Lower leg skin (tissue), 4 donors: ENCODE results near the gene GDPD3. TPM values are rescaled to one million over a fixed set of nuclear protein-coding genes. Genes with fewer than 3 reads are reported as not detected.

Source experiments
- DNase-seq, 2 donors: peaks; one replicate each; pipeline ENCODE4 v3.0.0-alpha.2; 2019; ENCODE audit warnings: low spot score in 2 of 2
- H3K4me3 ChIP-seq: fragments of 200-600 bp; sonication (generic); 2 replicates; pipeline ENCODE4 v1.5.1; 2017; ENCODE audit warnings: mild to moderate bottlenecking, low read depth; ENCODE audit not compliant: poor library complexity, severe bottlenecking
- POLR2A ChIP-seq, 2 donors: fragments of 450-650 bp; IDR thresholded peaks; one replicate each; pipeline ENCODE4 v1.6.1; 2016 to 2017; ENCODE audit warnings: antibody characterized with exemption in 2 of 2, mild to moderate bottlenecking in 1 of 2, moderate library complexity in 1 of 2
- WGBS, 2 donors: methylation state at CpG; one replicate each; pipeline ENCODE4 v1.1.5; 2018; 5-methylcytosine and 5-hydroxymethylcytosine counted together
- intact Hi-C: fragments of 100-400 bp; cut with DNase I; formaldehyde crosslinking; loops from one replicate; pipeline ENCODE4 v1.15.0; 2023; ENCODE audit warnings: low total_unique reads
- total RNA-seq, 4 donors: library from RNA; depleted of rRNA; stranded (reverse); fragments of >200 nt; gene quantifications; one replicate each; pipeline ENCODE4 v1.1.0, GENCODE V29; 2016
- TF ChIP-seq, protein P1 (sequence below), 3 donors: fragments of 450-650 bp; IDR thresholded peaks; one replicate each; pipeline ENCODE4 v1.5.1; 2016; ENCODE audit warnings: antibody characterized with exemption in 3 of 3, mild to moderate bottlenecking in 3 of 3, moderate library complexity in 2 of 3

Gene GDPD3
- total RNA-seq, 4 donors from 2014 or later: 7.4 to 15.2 (median 11.6) TPM

GRCh38 chr16:30110661-30111060, 2.7 kb downstream of the GDPD3 start:
- no peak overlapping the region for H3K4me3 ChIP-seq
- no peak for TF ChIP-seq POLR2A (IDR thresholded peaks at IDR 0.05)
- TF ChIP-seq, protein P1, sequence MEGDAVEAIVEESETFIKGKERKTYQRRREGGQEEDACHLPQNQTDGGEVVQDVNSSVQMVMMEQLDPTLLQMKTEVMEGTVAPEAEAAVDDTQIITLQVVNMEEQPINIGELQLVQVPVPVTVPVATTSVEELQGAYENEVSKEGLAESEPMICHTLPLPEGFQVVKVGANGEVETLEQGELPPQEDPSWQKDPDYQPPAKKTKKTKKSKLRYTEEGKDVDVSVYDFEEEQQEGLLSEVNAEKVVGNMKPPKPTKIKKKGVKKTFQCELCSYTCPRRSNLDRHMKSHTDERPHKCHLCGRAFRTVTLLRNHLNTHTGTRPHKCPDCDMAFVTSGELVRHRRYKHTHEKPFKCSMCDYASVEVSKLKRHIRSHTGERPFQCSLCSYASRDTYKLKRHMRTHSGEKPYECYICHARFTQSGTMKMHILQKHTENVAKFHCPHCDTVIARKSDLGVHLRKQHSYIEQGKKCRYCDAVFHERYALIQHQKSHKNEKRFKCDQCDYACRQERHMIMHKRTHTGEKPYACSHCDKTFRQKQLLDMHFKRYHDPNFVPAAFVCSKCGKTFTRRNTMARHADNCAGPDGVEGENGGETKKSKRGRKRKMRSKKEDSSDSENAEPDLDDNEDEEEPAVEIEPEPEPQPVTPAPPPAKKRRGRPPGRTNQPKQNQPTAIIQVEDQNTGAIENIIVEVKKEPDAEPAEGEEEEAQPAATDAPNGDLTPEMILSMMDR (IDR thresholded peaks at IDR 0.05): no peak
- intact Hi-C loops: no loop called here
- no peak for DNase-seq
- 66 to 71% methylated on average over 7 of the region's 7 CpGs for WGBS, 2 donors

- no peak for DNase-seq
- no peak for TF ChIP-seq POLR2A (IDR thresholded peaks at IDR 0.05)
- TF ChIP-seq, protein P1 (IDR thresholded peaks at IDR 0.05): no peak
- no peak overlapping the region for H3K4me3 ChIP-seq
- intact Hi-C loops: no loop called here
- WGBS, 2 donors: 90 to 95% methylated on average over 14 of the region's 15 CpGs
Observed at GRCh38 chr16:30108059-30108850, 5.1 kb downstream of the GDPD3 start.

DNA sequence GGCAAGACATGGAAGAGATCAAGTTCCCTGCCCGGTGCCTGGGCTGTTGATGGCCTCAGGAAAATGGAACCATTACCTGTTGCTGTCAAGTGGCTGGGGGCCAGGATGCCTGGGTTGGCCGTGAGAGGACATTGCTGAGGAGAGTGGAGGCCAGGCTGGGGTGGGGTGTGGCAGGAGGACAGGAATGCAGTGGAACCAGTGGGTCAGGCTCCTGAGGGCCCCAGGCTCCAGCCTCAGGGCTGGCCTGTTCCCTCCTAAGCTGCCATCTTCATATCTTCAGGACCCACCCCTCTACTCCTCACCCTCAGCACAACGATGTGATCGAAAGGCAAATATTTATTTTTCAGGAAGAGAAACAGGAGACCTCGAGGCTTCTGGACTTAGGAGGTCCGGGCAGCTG, 8.8 kb downstream of the GDPD3 start:
- 75 to 80% methylated on average over 6 of the region's 6 CpGs for WGBS, 2 donors
- no peak overlapping the region for H3K4me3 ChIP-seq
- TF ChIP-seq, protein P1 (IDR thresholded peaks at IDR 0.05): no peak
- no peak for TF ChIP-seq POLR2A (IDR thresholded peaks at IDR 0.05)
- intact Hi-C loops: no loop called here
- DNase-seq: no peak

DNA sequence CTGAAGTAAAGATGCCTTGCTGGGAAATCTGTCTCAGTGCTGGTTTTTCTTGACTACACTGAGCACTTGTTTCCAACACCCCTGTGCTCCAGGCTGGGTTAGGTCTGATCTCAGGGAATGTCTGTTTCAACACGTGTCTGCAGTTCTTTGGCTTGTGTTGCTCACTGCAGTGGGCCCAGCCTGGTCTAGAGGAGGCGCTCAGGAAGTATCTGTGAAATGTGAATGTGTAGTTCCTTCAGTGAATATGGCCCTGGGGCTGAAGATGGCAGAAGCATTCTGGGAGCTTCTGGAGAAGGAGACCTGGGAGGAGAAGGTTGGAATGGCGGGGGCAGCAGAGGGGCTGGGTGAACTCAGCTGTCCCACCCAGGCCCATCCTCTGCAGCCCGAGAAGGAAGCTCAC, 9.2 kb downstream of the GDPD3 start:
- no peak overlapping the region for H3K4me3 ChIP-seq
- TF ChIP-seq, protein P1 (IDR thresholded peaks at IDR 0.05): no peak
- no peak for TF ChIP-seq POLR2A (IDR thresholded peaks at IDR 0.05)
- intact Hi-C loops: no loop called here
- 79 to 80% methylated on average over 4 of the region's 4 CpGs for WGBS, 2 donors
- no peak for DNase-seq

GRCh38 chr16:30096862-30097563, 16.3 kb downstream of the GDPD3 start:
- no peak overlapping the region for H3K4me3 ChIP-seq
- DNase-seq: no peak
- TF ChIP-seq POLR2A (IDR thresholded peaks at IDR 0.05): no peak
- TF ChIP-seq, protein P1 (IDR thresholded peaks at IDR 0.05): no peak
- WGBS, 2 donors: 95 to 97% methylated on average over 18 of the region's 18 CpGs
- intact Hi-C loops: no loop called here
